Liver (tissue), 3 donors: ENCODE results near the gene SRRD.

ENCODE experiments used
- EGR1 ChIP-seq, 2 donors: IDR thresholded peaks; 2 replicates each; pipeline ENCODE4 v1.6.1; 2016 to 2018; ENCODE audit warnings: antibody characterized with exemption in 2 of 2, low read depth in 2 of 2
- GABPA ChIP-seq, 2 donors: IDR thresholded peaks in 1 of 2; conservative IDR thresholded peaks in 1 of 2; 2 replicates each; pipeline ENCODE4 v1.6.1; 2016; ENCODE audit warnings: antibody characterized with exemption in 2 of 2, mild to moderate bottlenecking in 1 of 2, moderate library complexity in 1 of 2
- HNF4G ChIP-seq: IDR thresholded peaks from 2 replicates; pipeline ENCODE4 v1.6.1; 2016; ENCODE audit warnings: antibody characterized with exemption
- RAD21 ChIP-seq, 2 donors: IDR thresholded peaks; 2 replicates each; pipeline ENCODE4 v1.6.1; 2016; ENCODE audit warnings: antibody characterized with exemption in 2 of 2, mild to moderate bottlenecking in 2 of 2
- TF ChIP-seq, protein P1 (sequence below): fragments of 150-350 bp; IDR thresholded peaks from 2 replicates; pipeline ENCODE4 v1.5.1; 2017; ENCODE audit warnings: improper control_type of control experiment, low read depth, low read length; ENCODE audit not compliant: missing input control
- TF ChIP-seq, protein P2 (sequence below): IDR thresholded peaks from 2 replicates; pipeline ENCODE4 v1.6.1; 2016; ENCODE audit warnings: antibody characterized with exemption
- TF ChIP-seq, protein P3 (sequence below): IDR thresholded peaks from 2 replicates; pipeline ENCODE4 v1.6.1; 2016; ENCODE audit warnings: antibody characterized with exemption, mild to moderate bottlenecking
- TF ChIP-seq, protein P4 (sequence below): IDR thresholded peaks from 2 replicates; pipeline ENCODE4 v1.6.1; 2016; ENCODE audit warnings: antibody characterized with exemption
- donor health status: healthy.
- donor health status: healthy.

DNA sequence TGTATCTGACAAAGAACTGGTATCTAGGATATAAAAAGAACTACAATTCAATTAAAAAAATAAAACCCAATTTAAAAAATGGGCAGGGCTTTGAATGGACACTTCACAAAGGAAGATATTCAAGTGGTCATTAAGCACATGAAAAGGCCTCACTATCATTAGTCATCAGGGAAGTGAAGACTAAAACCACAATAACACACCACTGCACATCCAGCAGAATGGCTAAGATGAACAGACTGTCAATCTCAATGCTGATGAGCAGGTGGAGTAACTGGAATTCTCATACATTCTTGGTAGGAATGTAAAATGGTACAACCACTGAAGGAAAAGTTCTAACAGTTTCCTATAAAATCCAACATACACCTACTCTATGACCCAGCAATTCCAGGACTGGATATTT lies 9.0 kb upstream of the SRRD start:
- TF ChIP-seq RAD21 (IDR thresholded peaks at IDR 0.05) (no peak), GABPA (IDR thresholded peaks at IDR 0.05 in 1 of 2, conservative IDR thresholded peaks at IDR 0.05 in 1 of 2) (no peak), HNF4G (no peak), EGR1 (IDR thresholded peaks at IDR 0.05; ENCODE audit: low read depth in 2 of 2) (no peak)
- TF ChIP-seq, protein P1, sequence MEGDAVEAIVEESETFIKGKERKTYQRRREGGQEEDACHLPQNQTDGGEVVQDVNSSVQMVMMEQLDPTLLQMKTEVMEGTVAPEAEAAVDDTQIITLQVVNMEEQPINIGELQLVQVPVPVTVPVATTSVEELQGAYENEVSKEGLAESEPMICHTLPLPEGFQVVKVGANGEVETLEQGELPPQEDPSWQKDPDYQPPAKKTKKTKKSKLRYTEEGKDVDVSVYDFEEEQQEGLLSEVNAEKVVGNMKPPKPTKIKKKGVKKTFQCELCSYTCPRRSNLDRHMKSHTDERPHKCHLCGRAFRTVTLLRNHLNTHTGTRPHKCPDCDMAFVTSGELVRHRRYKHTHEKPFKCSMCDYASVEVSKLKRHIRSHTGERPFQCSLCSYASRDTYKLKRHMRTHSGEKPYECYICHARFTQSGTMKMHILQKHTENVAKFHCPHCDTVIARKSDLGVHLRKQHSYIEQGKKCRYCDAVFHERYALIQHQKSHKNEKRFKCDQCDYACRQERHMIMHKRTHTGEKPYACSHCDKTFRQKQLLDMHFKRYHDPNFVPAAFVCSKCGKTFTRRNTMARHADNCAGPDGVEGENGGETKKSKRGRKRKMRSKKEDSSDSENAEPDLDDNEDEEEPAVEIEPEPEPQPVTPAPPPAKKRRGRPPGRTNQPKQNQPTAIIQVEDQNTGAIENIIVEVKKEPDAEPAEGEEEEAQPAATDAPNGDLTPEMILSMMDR, result no peak
- TF ChIP-seq, protein P2, sequence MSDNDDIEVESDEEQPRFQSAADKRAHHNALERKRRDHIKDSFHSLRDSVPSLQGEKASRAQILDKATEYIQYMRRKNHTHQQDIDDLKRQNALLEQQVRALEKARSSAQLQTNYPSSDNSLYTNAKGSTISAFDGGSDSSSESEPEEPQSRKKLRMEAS, result no peak
- TF ChIP-seq, protein P3, sequence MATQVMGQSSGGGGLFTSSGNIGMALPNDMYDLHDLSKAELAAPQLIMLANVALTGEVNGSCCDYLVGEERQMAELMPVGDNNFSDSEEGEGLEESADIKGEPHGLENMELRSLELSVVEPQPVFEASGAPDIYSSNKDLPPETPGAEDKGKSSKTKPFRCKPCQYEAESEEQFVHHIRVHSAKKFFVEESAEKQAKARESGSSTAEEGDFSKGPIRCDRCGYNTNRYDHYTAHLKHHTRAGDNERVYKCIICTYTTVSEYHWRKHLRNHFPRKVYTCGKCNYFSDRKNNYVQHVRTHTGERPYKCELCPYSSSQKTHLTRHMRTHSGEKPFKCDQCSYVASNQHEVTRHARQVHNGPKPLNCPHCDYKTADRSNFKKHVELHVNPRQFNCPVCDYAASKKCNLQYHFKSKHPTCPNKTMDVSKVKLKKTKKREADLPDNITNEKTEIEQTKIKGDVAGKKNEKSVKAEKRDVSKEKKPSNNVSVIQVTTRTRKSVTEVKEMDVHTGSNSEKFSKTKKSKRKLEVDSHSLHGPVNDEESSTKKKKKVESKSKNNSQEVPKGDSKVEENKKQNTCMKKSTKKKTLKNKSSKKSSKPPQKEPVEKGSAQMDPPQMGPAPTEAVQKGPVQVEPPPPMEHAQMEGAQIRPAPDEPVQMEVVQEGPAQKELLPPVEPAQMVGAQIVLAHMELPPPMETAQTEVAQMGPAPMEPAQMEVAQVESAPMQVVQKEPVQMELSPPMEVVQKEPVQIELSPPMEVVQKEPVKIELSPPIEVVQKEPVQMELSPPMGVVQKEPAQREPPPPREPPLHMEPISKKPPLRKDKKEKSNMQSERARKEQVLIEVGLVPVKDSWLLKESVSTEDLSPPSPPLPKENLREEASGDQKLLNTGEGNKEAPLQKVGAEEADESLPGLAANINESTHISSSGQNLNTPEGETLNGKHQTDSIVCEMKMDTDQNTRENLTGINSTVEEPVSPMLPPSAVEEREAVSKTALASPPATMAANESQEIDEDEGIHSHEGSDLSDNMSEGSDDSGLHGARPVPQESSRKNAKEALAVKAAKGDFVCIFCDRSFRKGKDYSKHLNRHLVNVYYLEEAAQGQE, result no peak
- TF ChIP-seq, protein P4, sequence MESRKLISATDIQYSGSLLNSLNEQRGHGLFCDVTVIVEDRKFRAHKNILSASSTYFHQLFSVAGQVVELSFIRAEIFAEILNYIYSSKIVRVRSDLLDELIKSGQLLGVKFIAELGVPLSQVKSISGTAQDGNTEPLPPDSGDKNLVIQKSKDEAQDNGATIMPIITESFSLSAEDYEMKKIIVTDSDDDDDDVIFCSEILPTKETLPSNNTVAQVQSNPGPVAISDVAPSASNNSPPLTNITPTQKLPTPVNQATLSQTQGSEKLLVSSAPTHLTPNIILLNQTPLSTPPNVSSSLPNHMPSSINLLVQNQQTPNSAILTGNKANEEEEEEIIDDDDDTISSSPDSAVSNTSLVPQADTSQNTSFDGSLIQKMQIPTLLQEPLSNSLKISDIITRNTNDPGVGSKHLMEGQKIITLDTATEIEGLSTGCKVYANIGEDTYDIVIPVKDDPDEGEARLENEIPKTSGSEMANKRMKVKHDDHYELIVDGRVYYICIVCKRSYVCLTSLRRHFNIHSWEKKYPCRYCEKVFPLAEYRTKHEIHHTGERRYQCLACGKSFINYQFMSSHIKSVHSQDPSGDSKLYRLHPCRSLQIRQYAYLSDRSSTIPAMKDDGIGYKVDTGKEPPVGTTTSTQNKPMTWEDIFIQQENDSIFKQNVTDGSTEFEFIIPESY, result no peak
